Astrocyte of the hippocampus (primary cell): ENCODE measurements around the gene FOXO3.
A peak's percentile ranks its signal among the peaks of the same experiment; 100 is the strongest.
"Not testable (repeated sequence)": the region's sequence is repeated elsewhere in the genome, so short reads cannot be mapped to it uniquely, and the experiment has no call there.

Experiments
- DNase-seq: peaks from one replicate; pipeline ENCODE4 v3.0.0; 2011; ENCODE audit warnings: low read depth, low spot score

The FOXO3 gene

GRCh38 chr6:108555399-108556052 is 5.2 kb upstream of the FOXO3 start:
- no peak for DNase-seq

GRCh38 chr6:108556250-108556649 is 4.5 kb upstream of the FOXO3 start:
- no peak for DNase-seq

GRCh38 chr6:108556866-108557493 is 3.7 kb upstream of the FOXO3 start:
- peak; percentile 60 for DNase-seq

- DNase-seq, result peak; percentile 86
These were observed 3.0 kb upstream of the FOXO3 start for GRCh38 chr6:108557494-108558371.

GRCh38 chr6:108558372-108559096 is 2.2 kb upstream of the FOXO3 start:
- DNase-seq, result peak; percentile 100

GRCh38 chr6:108559097-108559883 is 1.4 kb upstream of the FOXO3 start:
- peak; percentile 95 for DNase-seq

GRCh38 chr6:108559884-108560462 is 744 bp upstream of the FOXO3 start:
- DNase-seq, result peak; percentile 88

GRCh38 chr6:108561309-108561647 is 561 bp downstream of the FOXO3 start:
- DNase-seq, result not testable (repeated sequence)

- peak; percentile 57 for DNase-seq
These were observed 1.2 kb downstream of the FOXO3 start for GRCh38 chr6:108561742-108562502.

GRCh38 chr6:108562503-108562993 is 1.8 kb downstream of the FOXO3 start:
- DNase-seq, result peak; percentile 79

GRCh38 chr6:108563292-108563691 is 2.6 kb downstream of the FOXO3 start:
- no peak for DNase-seq

GRCh38 chr6:108564178-108564577 is 3.5 kb downstream of the FOXO3 start:
- DNase-seq, result peak; percentile 92

GRCh38 chr6:108565091-108565766 is 4.5 kb downstream of the FOXO3 start:
- DNase-seq, result no peak

- no peak for DNase-seq
These were observed 5.2 kb downstream of the FOXO3 start for GRCh38 chr6:108565893-108566292.

GRCh38 chr6:108566406-108566805 is 5.7 kb downstream of the FOXO3 start:
- no peak for DNase-seq

- no peak for DNase-seq
These were observed 7.4 kb downstream of the FOXO3 start for GRCh38 chr6:108568101-108568500.

- DNase-seq, result no peak
These were observed 8.0 kb downstream of the FOXO3 start for GRCh38 chr6:108568551-108569305.

GRCh38 chr6:108570517-108570916 is 9.8 kb downstream of the FOXO3 start:
- no peak for DNase-seq
